Mesothelial cell of epicardium (in vitro differentiated cells): ENCODE measurements around the gene OR1S2. TPM values are rescaled to one million over a fixed set of nuclear protein-coding genes. Genes with fewer than 3 reads are reported as not detected.

Experiments used
- DNase-seq, 2 experiments: peaks; one replicate each; pipeline ENCODE4 v3.0.0; 2021; ENCODE audit warnings: low spot score in 2 of 2; ENCODE audit not compliant: unreplicated experiment in 2 of 2
- H3K27ac Mint-ChIP-seq: 2 replicates; pipeline ENCODE4 v1.8.0; 2021; ENCODE audit warnings: mixed read lengths
- H3K27me3 Mint-ChIP-seq: 2 replicates; pipeline ENCODE4 v1.8.0; 2021; ENCODE audit warnings: low read depth, mixed read lengths
- H3K36me3 Mint-ChIP-seq: 2 replicates; pipeline ENCODE4 v1.8.0; 2021; ENCODE audit warnings: mixed read lengths
- H3K4me1 Mint-ChIP-seq: 2 replicates; pipeline ENCODE4 v1.8.0; 2021; ENCODE audit warnings: mixed read lengths
- H3K4me3 Mint-ChIP-seq: 2 replicates; pipeline ENCODE4 v1.8.0; 2021; ENCODE audit warnings: mild to moderate bottlenecking, moderate library complexity, mixed read lengths
- H3K9me3 Mint-ChIP-seq: 2 replicates; pipeline ENCODE4 v1.8.0; 2021; ENCODE audit warnings: mixed read lengths
- total RNA-seq: library from RNA; stranded (reverse); gene quantifications from 3 replicates; pipeline ENCODE4 v1.2.1, GENCODE V29; 2021
- TF ChIP-seq, protein P1 (sequence below): fragments of 200-600 bp; sonication (generic); IDR thresholded peaks from one replicate; pipeline ENCODE4 v1.5.0; 2021; ENCODE audit warnings: antibody characterized with exemption; ENCODE audit not compliant: unreplicated experiment

OR1S2 gene
- total RNA-seq, 1 donor from 2014 or later, result not detected

- Mint-ChIP-seq H3K4me3 (no peak overlapping the region), H3K27ac (no peak overlapping the region), H3K27me3 (peaks cover 11% of the 10 kb centered on the region), H3K9me3 (peaks cover 3% of the 10 kb centered on the region), H3K4me1 (peaks cover 12% of the 10 kb centered on the region), H3K36me3 (no peaks in the 10 kb centered on the region)
- TF ChIP-seq, protein P1, sequence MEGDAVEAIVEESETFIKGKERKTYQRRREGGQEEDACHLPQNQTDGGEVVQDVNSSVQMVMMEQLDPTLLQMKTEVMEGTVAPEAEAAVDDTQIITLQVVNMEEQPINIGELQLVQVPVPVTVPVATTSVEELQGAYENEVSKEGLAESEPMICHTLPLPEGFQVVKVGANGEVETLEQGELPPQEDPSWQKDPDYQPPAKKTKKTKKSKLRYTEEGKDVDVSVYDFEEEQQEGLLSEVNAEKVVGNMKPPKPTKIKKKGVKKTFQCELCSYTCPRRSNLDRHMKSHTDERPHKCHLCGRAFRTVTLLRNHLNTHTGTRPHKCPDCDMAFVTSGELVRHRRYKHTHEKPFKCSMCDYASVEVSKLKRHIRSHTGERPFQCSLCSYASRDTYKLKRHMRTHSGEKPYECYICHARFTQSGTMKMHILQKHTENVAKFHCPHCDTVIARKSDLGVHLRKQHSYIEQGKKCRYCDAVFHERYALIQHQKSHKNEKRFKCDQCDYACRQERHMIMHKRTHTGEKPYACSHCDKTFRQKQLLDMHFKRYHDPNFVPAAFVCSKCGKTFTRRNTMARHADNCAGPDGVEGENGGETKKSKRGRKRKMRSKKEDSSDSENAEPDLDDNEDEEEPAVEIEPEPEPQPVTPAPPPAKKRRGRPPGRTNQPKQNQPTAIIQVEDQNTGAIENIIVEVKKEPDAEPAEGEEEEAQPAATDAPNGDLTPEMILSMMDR, result no peak
- no peak for DNase-seq
Observed at GRCh38 chr11:58164389-58164788, 39.6 kb downstream of the OR1S2 start.

Other genes with a start within 250 kb of the OR1S2 start
- not detected in 3 replicates for gene OR9Q1, start 180.3 kb downstream of the OR1S2 start, total RNA-seq
- not detected in 3 replicates for gene OR6Q1, start 173.2 kb downstream of the OR1S2 start, total RNA-seq
- not detected in 3 replicates for gene OR9I1, start 78.6 kb downstream of the OR1S2 start, total RNA-seq
- not detected in 3 replicates for gene OR9Q2, start 15.1 kb downstream of the OR1S2 start, total RNA-seq
- gene OR1S1, start 8.6 kb upstream of the OR1S2 start, total RNA-seq, result not detected in 3 replicates
- not detected in 3 replicates for gene OR10Q1, start 24.8 kb upstream of the OR1S2 start, total RNA-seq
- gene OR10W1, start 64.1 kb upstream of the OR1S2 start, total RNA-seq, result not detected in 3 replicates
- gene OR5B17, start 154.9 kb upstream of the OR1S2 start, total RNA-seq, result not detected in 3 replicates
- not detected in 3 replicates for gene OR5B3, start 202.7 kb upstream of the OR1S2 start, total RNA-seq
- not detected in 3 replicates for gene OR5B2, start 224.0 kb upstream of the OR1S2 start, total RNA-seq
- gene OR5B12, start 238.1 kb upstream of the OR1S2 start, total RNA-seq, result not detected in 3 replicates